Gastroesophageal sphincter (tissue), 3 donors: ENCODE data around the gene SCIN.

Experiments
- EP300 ChIP-seq: sonication (generic); formaldehyde crosslinking; IDR thresholded peaks from one replicate; pipeline ENCODE4 v1.6.1; 2017; ENCODE audit warnings: antibody characterized with exemption, mild to moderate bottlenecking
- POLR2A ChIP-seq, 2 donors: fragments of 450-650 bp; IDR thresholded peaks; one replicate each; pipeline ENCODE4 v1.6.1; 2017; ENCODE audit warnings: antibody characterized with exemption in 2 of 2, mild to moderate bottlenecking in 2 of 2, moderate library complexity in 1 of 2
- POLR2AphosphoS5 ChIP-seq: sonication (generic); formaldehyde crosslinking; IDR thresholded peaks from one replicate; pipeline ENCODE4 v1.6.1; 2017; ENCODE audit warnings: antibody characterized with exemption
- TF ChIP-seq, protein P1 (sequence below), 4 experiments: fragments of 200-600 bp in 2 of 4; fragments of 450-650 bp in 2 of 4; sonication (generic) in 1 of 4; IDR thresholded peaks; one replicate each; pipeline ENCODE4 v1.5.1; 2017 to 2019; ENCODE audit warnings: antibody characterized with exemption in 4 of 4, mild to moderate bottlenecking in 2 of 4, moderate library complexity in 2 of 4

DNA sequence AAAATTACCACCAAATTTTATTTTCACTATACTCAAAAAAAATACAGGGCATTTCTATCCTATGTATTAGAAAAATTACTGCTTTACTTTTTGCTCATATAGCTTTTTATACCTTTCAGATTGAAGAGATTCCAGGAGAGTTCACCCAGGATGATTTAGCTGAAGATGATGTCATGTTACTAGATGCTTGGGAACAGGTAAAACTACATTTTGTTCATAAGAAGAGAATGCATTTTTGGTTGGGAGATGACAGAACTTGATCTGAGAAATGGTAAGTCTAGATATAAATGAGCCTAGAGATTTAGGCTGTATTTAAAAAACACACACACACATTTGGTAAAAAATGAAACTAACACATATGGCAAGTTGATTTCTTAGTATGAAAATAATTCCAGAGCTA, 78.8 kb downstream of the SCIN start:
- TF ChIP-seq POLR2AphosphoS5: no peak
- TF ChIP-seq, protein P1, sequence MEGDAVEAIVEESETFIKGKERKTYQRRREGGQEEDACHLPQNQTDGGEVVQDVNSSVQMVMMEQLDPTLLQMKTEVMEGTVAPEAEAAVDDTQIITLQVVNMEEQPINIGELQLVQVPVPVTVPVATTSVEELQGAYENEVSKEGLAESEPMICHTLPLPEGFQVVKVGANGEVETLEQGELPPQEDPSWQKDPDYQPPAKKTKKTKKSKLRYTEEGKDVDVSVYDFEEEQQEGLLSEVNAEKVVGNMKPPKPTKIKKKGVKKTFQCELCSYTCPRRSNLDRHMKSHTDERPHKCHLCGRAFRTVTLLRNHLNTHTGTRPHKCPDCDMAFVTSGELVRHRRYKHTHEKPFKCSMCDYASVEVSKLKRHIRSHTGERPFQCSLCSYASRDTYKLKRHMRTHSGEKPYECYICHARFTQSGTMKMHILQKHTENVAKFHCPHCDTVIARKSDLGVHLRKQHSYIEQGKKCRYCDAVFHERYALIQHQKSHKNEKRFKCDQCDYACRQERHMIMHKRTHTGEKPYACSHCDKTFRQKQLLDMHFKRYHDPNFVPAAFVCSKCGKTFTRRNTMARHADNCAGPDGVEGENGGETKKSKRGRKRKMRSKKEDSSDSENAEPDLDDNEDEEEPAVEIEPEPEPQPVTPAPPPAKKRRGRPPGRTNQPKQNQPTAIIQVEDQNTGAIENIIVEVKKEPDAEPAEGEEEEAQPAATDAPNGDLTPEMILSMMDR (IDR thresholded peaks at IDR 0.05): no peak
- no peak for TF ChIP-seq POLR2A (IDR thresholded peaks at IDR 0.05)
- TF ChIP-seq EP300: no peak
